Measurements from ENCODE around the gene ARAP2. TPM values are rescaled to one million over a fixed set of nuclear protein-coding genes. Genes with fewer than 3 reads are reported as not detected.

The ARAP2 gene
- total and polyA plus RNA-seq, 9 of the 15 experiments (the other 6 are each of a cell fraction or from before 2014, with no cell fraction given), result 0.03 to 0.35 (median 0.11) TPM; not detected in 4

GRCh38 chr4:36260731-36261130 lies 16.4 kb upstream of the ARAP2 start (continued):
- TF ChIP-seq REST (IDR thresholded peaks at IDR 0.05; ENCODE audit: borderline replicate concordance) (no peak), REST (CRISPR knock-in tag; IDR thresholded peaks at IDR 0.05; ENCODE audit: low read depth) (no peak), MAFF (IDR thresholded peaks at IDR 0.05; ENCODE audit: low read length) (no peak), ATF6 (CRISPR knock-in tag; IDR thresholded peaks at IDR 0.05) (no peak), SMAD1 (IDR thresholded peaks at IDR 0.05; ENCODE audit: low read depth, low read length, partially characterized antibody) (no peak), ZKSCAN3 (CRISPR knock-in tag; IDR thresholded peaks at IDR 0.05) (no peak), HNRNPH1 (optimal IDR thresholded peaks at IDR 0.05; ENCODE audit: low read depth, low read length) (no peak), CBX1 (IDR thresholded peaks at IDR 0.05; ENCODE audit: low read depth) (no peak)
